Measurements from ENCODE around the gene APOBEC3B. TPM values are rescaled to one million over a fixed set of nuclear protein-coding genes. Genes with fewer than 3 reads are reported as not detected.
"Not testable (repeated sequence)": the region's sequence is repeated elsewhere in the genome, so short reads cannot be mapped to it uniquely, and the experiment has no call there.

Gene APOBEC3B
- total and polyA plus RNA-seq, 11 donors: 0.49 to 10.3 (median 1.0) TPM; not detected in 2

DNA sequence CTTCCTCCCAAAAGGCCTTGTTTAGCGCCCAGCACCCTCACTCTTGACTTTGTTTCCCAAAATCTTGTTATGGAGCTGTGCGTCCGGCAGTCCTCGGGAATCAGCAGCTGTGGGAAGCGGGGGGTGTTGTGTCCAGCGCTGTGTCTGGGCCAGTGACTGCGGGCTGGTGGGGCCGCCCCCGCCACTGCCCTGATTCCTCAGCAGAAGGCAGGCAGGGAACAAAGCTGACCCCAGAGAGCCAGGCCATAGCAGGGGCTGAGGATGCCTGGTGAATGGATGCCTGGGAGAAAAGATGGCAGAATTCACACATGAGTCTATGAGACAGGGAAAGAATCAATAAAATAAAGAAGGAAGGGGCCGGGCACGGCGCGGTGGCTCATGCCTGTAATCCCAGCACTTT is 34.4 kb downstream of the APOBEC3B start:
- Histone ChIP-seq H3K27ac (no peak overlapping the region), H3K27me3 (no peaks in the 10 kb centered on the region), H3K4me1 (peaks cover 0 to 31% (median 14%) of the 10 kb centered on the region in 12 donors), H3K9me3 (no peaks in the 10 kb centered on the region), H3K36me3 (peaks cover 0 to 5% (median 0%) of the 10 kb centered on the region in 9 donors), H3K4me3 (no peak overlapping the region)
- TF ChIP-seq, protein P1, sequence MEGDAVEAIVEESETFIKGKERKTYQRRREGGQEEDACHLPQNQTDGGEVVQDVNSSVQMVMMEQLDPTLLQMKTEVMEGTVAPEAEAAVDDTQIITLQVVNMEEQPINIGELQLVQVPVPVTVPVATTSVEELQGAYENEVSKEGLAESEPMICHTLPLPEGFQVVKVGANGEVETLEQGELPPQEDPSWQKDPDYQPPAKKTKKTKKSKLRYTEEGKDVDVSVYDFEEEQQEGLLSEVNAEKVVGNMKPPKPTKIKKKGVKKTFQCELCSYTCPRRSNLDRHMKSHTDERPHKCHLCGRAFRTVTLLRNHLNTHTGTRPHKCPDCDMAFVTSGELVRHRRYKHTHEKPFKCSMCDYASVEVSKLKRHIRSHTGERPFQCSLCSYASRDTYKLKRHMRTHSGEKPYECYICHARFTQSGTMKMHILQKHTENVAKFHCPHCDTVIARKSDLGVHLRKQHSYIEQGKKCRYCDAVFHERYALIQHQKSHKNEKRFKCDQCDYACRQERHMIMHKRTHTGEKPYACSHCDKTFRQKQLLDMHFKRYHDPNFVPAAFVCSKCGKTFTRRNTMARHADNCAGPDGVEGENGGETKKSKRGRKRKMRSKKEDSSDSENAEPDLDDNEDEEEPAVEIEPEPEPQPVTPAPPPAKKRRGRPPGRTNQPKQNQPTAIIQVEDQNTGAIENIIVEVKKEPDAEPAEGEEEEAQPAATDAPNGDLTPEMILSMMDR (IDR thresholded peaks at IDR 0.05): no peak
- no peak for TF ChIP-seq POLR2A (IDR thresholded peaks at IDR 0.05)
- WGBS, 4 donors: 97 to 98% (median 98%) methylated on average over 13 of the region's 13 CpGs
- no peak for ATAC-seq
- DNase-seq: no peak
- intact Hi-C loops (cut with DNase I): no loop called here

DNA sequence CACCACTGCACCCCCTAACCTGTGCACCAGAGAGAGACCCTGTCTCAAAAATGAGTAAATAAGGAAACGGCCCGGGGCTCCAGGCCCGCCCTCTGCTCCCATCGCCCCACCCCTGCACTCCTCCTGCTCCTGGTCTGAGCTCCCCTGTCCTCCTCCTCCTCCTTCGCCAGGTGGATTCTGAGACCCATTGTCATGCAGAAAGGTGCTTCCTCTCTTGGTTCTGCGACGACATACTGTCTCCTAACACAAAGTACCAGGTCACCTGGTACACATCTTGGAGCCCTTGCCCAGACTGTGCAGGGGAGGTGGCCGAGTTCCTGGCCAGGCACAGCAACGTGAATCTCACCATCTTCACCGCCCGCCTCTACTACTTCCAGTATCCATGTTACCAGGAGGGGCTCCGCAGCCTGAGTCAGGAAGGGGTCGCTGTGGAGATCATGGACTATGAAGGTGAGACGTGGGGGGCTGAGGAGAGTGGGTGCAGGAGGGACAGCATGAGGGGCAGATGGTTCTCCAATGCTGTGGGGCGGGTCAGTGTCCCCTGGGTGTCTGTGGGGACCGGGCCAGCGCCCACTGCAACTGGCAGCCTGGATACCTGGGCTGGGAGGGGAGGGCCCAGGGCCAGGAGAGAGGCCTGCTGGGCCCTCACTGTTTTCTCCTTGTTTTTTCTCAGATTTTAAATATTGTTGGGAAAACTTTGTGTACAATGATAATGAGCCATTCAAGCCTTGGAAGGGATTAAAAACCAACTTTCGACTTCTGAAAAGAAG is 35.6 kb downstream of the APOBEC3B start:
- no peak for ATAC-seq
- no peak for TF ChIP-seq POLR2A (IDR thresholded peaks at IDR 0.05)
- TF ChIP-seq, protein P1 (IDR thresholded peaks at IDR 0.05): no peak
- Histone ChIP-seq H3K27ac (no peak overlapping the region), H3K9me3 (no peaks in the 10 kb centered on the region), H3K4me1 (peaks cover 0 to 37% (median 18%) of the 10 kb centered on the region in 12 donors), H3K4me3 (no peak overlapping the region), H3K36me3 (peaks cover 0 to 5% (median 0%) of the 10 kb centered on the region in 9 donors), H3K27me3 (no peaks in the 10 kb centered on the region)
- intact Hi-C loops (cut with DNase I): no loop called here
- 83 to 87% (median 86%) methylated on average over 18 of the region's 18 CpGs for WGBS, 4 donors
- no peak for DNase-seq

DNA sequence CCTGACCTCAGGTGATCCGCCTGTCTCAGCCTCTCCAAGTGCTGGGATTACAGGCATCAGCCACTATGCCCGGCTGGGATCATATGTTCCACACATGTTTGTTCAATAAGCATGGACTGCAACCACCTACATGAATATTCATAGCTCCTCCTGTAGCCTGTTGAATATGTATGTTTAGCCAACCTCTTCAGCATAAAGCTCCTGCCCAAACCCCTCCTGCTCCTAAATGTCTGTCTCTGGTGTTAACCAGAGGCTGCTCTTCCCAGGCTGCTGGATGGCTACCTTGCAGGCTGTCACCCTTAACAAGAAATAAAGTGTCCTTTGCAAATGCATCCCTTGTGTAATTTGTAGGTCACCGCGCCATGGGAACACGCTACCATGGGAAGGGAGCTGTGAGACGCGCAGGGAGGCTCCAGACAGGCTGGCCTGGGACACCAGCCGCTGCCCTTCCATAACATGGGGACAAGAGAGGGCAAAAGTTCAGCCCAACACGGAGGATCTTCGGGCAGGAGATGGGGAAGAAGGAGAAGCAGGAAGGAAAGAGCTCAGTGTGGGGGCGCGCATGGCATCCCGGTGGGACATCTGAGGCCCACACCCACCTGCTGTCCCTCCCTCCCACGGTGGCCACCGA is 38.0 kb downstream of the APOBEC3B start:
- intact Hi-C loops (cut with DNase I): loop anchor here in 1 of 10 donors (10.0 kb wide), 1 partner anchor 55 kb away; the partner anchor contains the start of gene APOBEC3G
- not testable (repeated sequence) for H3K27me3 ChIP-seq, DNase-seq, H3K9me3 ChIP-seq
- Histone ChIP-seq H3K27ac (peak overlapping the region in 11 of 12 donors; percentile 49 to 85 (median 77)), H3K4me3 (peak overlapping the region in 10 of 12 donors; percentile 6 to 68 (median 54)), H3K4me1 (peaks cover 0 to 26% (median 9%) of the 10 kb centered on the region in 12 donors), H3K36me3 (peaks cover 0 to 13% (median 5%) of the 10 kb centered on the region in 9 donors)
- ATAC-seq: peak in 2 of 4 donors; percentile 3 to 6
- 40 to 72% (median 42%) methylated on average over 10 to 15 of the region's 15 CpGs for WGBS, 4 donors

DNA sequence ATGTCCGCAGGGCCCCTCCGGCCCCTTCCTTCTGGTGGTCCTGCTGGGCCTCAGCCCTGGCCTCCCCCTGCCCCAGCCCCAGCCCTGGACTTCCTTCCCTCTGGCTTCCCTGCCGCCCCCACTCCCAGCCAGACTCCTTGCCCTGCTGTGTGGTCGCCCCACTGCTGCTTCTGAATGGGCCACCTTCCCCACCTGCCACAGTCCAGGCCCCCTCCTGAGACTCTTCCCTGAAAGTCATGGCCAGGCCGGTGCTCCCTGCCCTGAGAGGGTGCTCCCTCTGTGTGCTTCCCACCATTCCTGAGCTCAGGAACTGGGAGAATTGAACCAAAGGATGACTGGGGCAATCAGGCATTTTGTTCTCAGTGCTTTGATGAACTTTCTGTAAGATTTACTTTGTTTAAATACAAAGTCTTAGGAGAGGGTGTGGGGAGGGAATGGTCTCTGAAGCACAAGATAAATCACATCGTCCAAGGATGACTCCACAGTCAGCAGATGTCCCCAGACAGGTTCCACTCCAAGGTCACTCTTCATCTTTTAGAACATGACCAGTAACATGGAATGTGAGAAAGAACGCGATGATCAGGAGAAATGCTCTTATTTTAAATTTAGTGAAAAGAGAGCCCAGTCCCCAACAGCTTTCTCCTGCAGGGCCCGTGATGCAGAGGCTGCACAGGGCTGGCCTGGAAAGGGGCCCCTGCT is 39.6 kb downstream of the APOBEC3B start:
- no peaks in the 10 kb centered on the region for H3K27me3 ChIP-seq
- 54 to 66% (median 60%) methylated on average over 7 to 9 of the region's 9 CpGs for WGBS, 4 donors
- no peaks in the 10 kb centered on the region for H3K9me3 ChIP-seq
- intact Hi-C loops (cut with DNase I): loop anchor here in 1 of 10 donors (10.0 kb wide), 1 partner anchor 53 kb away; the partner anchor contains the start of gene APOBEC3G
- peaks cover 0 to 23% (median 7%) of the 10 kb centered on the region in 12 donors for H3K4me1 ChIP-seq
- peak overlapping the region; percentile 47 to 88 (median 78) for H3K27ac ChIP-seq
- peaks cover 0 to 16% (median 5%) of the 10 kb centered on the region in 9 donors for H3K36me3 ChIP-seq
- no peak for TF ChIP-seq POLR2A (IDR thresholded peaks at IDR 0.05)
- TF ChIP-seq, protein P1 (IDR thresholded peaks at IDR 0.05): no peak
- H3K4me3 ChIP-seq: peak overlapping the region; percentile 14 to 68 (median 54)
- peak in 1 of 4 donors; percentile 10 for ATAC-seq
- no peak for DNase-seq
